Spleen (tissue), 7 donors: ENCODE data around the gene FHIT.

ENCODE experiments used
- CTCF ChIP-seq, 11 experiments: fragments of 200-600 bp in 7 of 11; fragments of 450-650 bp in 4 of 11; sonication (generic) in 4 of 11; IDR thresholded peaks in 8 of 11; conservative IDR thresholded peaks in 3 of 11; 1 replicate in 7 of 11; 2 replicates in 4 of 11; pipeline versions ENCODE4 v1.4.0 to v1.8.0; 2016 to 2021; ENCODE audit warnings: antibody characterized with exemption in 11 of 11, inconsistent platforms in 4 of 11, mild to moderate bottlenecking in 1 of 11
- POLR2A ChIP-seq, 3 donors: fragments of 450-650 bp; IDR thresholded peaks; one replicate each; pipeline ENCODE4 v1.5.1; 2017; ENCODE audit warnings: antibody characterized with exemption in 3 of 3, mild to moderate bottlenecking in 1 of 3
- POLR2AphosphoS5 ChIP-seq, 3 donors: sonication (generic); formaldehyde crosslinking; IDR thresholded peaks; one replicate each; pipeline ENCODE4 v1.5.1; 2017; ENCODE audit warnings: antibody characterized with exemption in 3 of 3
- donor health status: DM: no; HTN: no; CAD: no; lungs with moderate emphysema.
- donor health status: DM: no; HTN: no; CAD: no.
- donor health status: DM: no; HTN: no; CAD: no.

DNA sequence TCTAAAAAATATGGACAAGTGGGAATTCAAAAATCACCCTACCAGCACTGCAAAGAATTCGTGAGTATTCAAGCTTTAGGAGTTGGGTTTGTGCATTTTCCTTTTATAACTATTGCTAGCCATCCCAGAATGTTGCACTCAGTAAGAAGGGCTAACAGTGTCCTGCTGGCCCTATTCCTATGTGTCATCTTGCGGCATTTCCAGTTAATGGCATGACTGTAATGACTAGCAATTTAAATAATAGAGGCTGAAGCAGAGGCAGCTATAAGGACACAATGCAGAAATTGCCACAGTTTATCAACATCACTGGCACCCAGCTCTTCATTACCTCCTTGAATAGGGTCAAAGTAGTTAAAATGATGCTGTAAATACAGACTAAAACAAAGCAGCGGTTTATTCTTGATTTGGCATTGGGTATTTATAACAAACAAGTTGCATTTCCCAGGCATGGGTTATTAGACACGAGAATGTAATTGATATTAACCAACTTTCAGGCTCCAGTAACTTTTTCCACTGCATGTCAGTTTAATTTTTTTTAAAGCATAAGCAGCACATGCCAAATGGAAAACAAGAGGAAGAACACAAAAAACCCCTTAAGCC lies 177.6 kb downstream of the FHIT start:
- TF ChIP-seq CTCF (IDR thresholded peaks at IDR 0.05 in 8 of 11, conservative IDR thresholded peaks at IDR 0.05 in 3 of 11) (no peak), POLR2A (IDR thresholded peaks at IDR 0.05) (no peak), POLR2AphosphoS5 (IDR thresholded peaks at IDR 0.05) (no peak)
